Kidney (tissue), 14 donors: Measurements from ENCODE around the gene KICS2. TPM values are rescaled to one million over a fixed set of nuclear protein-coding genes. Genes with fewer than 3 reads are reported as not detected.

Experiments
- DNase-seq, 5 donors: peaks; one replicate each; pipeline ENCODE4 v3.0.0-alpha.2; 2013 to 2020
- FAIRE-seq: peaks from 2 replicates; lab custom pipeline; 2012; peaks lifted over from hg19 to GRCh38; lab: Jason Lieb, UNC
- H3K27ac ChIP-seq, 2 donors: one replicate each; pipeline ENCODE4 v1.7.0; 2013; ENCODE audit warnings: low read depth in 2 of 2, low read length in 2 of 2, inconsistent platforms in 1 of 2
- H3K27me3 ChIP-seq: one replicate; pipeline ENCODE4 v1.7.1; 2013; ENCODE audit warnings: low read length, inconsistent platforms; ENCODE audit not compliant: control insufficient read depth, insufficient read depth
- H3K36me3 ChIP-seq, 3 donors: one replicate each; pipeline versions ENCODE4 v1.7.0 to v1.7.1; 2013; ENCODE audit warnings: low read length in 3 of 3, control low read depth in 1 of 3, inconsistent platforms in 1 of 3; ENCODE audit not compliant: insufficient read depth in 3 of 3, control insufficient read depth in 2 of 3
- H3K4me1 ChIP-seq, 3 donors: one replicate each; pipeline versions ENCODE4 v1.7.0 to v1.7.1; 2013; ENCODE audit warnings: low read length in 3 of 3, inconsistent platforms in 1 of 3, low read depth in 1 of 3; ENCODE audit not compliant: control insufficient read depth in 2 of 3, insufficient read depth in 2 of 3
- H3K4me3 ChIP-seq, 3 donors: one replicate each; pipeline versions ENCODE4 v1.7.0 to v1.8.1; 2013; ENCODE audit warnings: low read length in 3 of 3, control low read depth in 1 of 3, inconsistent platforms in 1 of 3
- H3K9ac ChIP-seq, 3 donors: one replicate each; pipeline versions ENCODE4 v1.7.0 to v1.7.1; 2013; ENCODE audit warnings: low read length in 3 of 3, control low read depth in 1 of 3, inconsistent platforms in 1 of 3
- H3K9me3 ChIP-seq, 3 donors: one replicate each; pipeline versions ENCODE4 v1.7.0 to v1.7.1; 2013; ENCODE audit warnings: low read length in 3 of 3, control low read depth in 1 of 3, inconsistent platforms in 1 of 3; ENCODE audit not compliant: control insufficient read depth in 2 of 3, insufficient read depth in 1 of 3
- intact Hi-C: fragments of 100-400 bp; cut with DNase I; formaldehyde crosslinking; loops from one replicate; pipeline ENCODE4 v1.11.1; 2022
- polyA plus RNA-seq: library from polyadenylated mRNA; stranded (reverse); fragments of 350-450 nt; fragmentation: Illumina TruSeq; extraction: RNeasy Lipid Tissue Mini Kit (QIAGEN cat#74804); gene quantifications from one replicate; pipeline ENCODE4 v1.2.3, GENCODE V29; 2014; ENCODE audit warnings: low read depth, low replicate concordance; ENCODE audit not compliant: insufficient read depth
- total RNA-seq: library from RNA; stranded (reverse); fragmentation: NEBNext Ultra II Directional; extraction: Animal tissue kit (Norgen Biotek cat#: 25700); gene quantifications from one replicate; pipeline ENCODE4 v1.2.1, GENCODE V29; 2021
- TF ChIP-seq, protein P1 (sequence below): IDR thresholded peaks from 3 replicates; pipeline ENCODE4 v1.5.1; 2012; ENCODE audit warnings: mild to moderate bottlenecking, moderate library complexity, borderline replicate concordance; ENCODE audit not compliant: insufficient read depth; ENCODE audit errors: extremely low read depth
- donor health status: control.
- donor health status: control.
- donor health status: control.
- donor health status: control.
- donor health status: control.
- donor health status: DM: yes; HTN: yes; CAD: no.
- donor health status: Normal renal cell carcinoma (clear cell type).

KICS2 gene
- total and polyA plus RNA-seq, 2 donors from 2014 or later = 5.6 to 9.8 TPM

DNA sequence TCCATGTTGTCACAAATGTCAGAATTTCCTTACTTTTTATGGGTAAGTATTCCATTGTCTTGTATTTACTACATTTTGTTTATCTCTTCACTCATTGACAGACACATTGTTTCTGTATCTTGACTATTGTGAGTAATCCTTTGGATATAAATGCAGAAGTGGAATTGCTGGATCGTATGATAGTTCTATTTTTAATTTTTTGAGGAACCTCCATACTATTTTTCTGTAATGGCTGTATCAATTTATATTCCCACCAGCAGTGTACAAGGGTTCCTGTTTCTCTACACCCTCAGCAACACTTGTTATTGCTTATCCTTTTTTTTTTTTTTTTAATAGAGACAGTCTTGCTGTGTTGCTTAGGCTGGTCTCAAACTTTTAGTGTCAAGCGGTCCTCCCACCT is 3.5 kb upstream of the KICS2 start:
- Histone ChIP-seq H3K9me3 (no peaks in the 10 kb centered on the region), H3K27me3 (no peaks in the 10 kb centered on the region), H3K36me3 (no peaks in the 10 kb centered on the region), H3K27ac (no peak overlapping the region), H3K9ac (no peak overlapping the region), H3K4me3 (no peak overlapping the region), H3K4me1 (peaks cover 0 to 5% (median 4%) of the 10 kb centered on the region in 3 donors)
- intact Hi-C loops = no loop called here
- FAIRE-seq = no peak
- no peak for DNase-seq
- TF ChIP-seq, protein P1, sequence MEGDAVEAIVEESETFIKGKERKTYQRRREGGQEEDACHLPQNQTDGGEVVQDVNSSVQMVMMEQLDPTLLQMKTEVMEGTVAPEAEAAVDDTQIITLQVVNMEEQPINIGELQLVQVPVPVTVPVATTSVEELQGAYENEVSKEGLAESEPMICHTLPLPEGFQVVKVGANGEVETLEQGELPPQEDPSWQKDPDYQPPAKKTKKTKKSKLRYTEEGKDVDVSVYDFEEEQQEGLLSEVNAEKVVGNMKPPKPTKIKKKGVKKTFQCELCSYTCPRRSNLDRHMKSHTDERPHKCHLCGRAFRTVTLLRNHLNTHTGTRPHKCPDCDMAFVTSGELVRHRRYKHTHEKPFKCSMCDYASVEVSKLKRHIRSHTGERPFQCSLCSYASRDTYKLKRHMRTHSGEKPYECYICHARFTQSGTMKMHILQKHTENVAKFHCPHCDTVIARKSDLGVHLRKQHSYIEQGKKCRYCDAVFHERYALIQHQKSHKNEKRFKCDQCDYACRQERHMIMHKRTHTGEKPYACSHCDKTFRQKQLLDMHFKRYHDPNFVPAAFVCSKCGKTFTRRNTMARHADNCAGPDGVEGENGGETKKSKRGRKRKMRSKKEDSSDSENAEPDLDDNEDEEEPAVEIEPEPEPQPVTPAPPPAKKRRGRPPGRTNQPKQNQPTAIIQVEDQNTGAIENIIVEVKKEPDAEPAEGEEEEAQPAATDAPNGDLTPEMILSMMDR = no peak

DNA sequence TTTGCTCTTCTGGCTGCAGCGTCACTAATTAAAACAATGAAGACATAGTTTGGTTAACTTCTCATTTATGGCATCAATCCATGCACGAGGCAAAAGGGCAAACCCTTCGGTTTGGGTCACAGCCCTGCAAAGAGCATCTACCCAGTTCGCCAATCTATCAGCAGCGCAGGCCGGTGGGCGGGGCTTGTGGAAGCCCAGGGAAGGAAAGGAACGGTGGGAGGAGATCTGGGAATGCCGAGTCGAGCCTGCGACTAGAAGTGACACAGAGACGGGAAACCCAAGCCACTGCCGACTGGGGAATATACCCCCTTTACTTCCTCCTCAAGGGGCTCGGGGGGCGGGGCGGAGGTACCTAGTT is 466 bp downstream of the KICS2 start:
- Histone ChIP-seq H3K27ac (peak overlapping the region; percentile 93 to 97), H3K27me3 (no peaks in the 10 kb centered on the region), H3K9ac (peak overlapping the region; percentile 55 to 89 (median 85)), H3K4me3 (peak overlapping the region; percentile 88 to 93 (median 92)), H3K36me3 (no peaks in the 10 kb centered on the region), H3K4me1 (peaks cover 0 to 8% (median 6%) of the 10 kb centered on the region in 3 donors), H3K9me3 (no peaks in the 10 kb centered on the region)
- no peak for FAIRE-seq
- DNase-seq = peak; percentile 85 to 95 (median 93)
- intact Hi-C loops = no loop called here
- TF ChIP-seq, protein P1 = no peak

DNA sequence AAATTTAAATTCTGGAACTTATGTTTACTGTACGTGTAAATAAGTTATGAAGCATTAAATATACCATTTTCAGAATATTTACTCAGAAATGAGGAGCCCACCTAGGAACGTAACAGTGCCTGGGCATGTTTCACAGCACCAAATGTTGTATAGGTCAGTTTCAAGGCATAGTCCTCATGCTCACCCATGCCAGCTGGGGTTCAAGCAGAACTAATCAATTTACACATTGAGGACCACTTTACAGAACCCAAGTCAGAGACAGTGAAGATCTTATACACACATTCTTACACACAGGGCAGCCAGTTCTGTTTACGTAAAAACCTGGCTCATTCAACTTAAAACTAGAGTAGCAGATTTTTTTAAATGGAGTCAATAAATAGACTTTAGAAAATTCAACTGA is 2.0 kb downstream of the KICS2 start:
- H3K36me3 ChIP-seq = peaks cover 0 to 4% (median 0%) of the 10 kb centered on the region in 3 donors
- no peak overlapping the region for H3K27ac ChIP-seq
- DNase-seq (no peak), FAIRE-seq (no peak)
- peaks cover 0 to 8% (median 6%) of the 10 kb centered on the region in 3 donors for H3K4me1 ChIP-seq
- intact Hi-C loops = no loop called here
- H3K27me3 ChIP-seq = no peaks in the 10 kb centered on the region
- TF ChIP-seq, protein P1 = no peak
- no peak overlapping the region for H3K4me3 ChIP-seq
- H3K9ac ChIP-seq = no peak overlapping the region
- no peaks in the 10 kb centered on the region for H3K9me3 ChIP-seq

DNA sequence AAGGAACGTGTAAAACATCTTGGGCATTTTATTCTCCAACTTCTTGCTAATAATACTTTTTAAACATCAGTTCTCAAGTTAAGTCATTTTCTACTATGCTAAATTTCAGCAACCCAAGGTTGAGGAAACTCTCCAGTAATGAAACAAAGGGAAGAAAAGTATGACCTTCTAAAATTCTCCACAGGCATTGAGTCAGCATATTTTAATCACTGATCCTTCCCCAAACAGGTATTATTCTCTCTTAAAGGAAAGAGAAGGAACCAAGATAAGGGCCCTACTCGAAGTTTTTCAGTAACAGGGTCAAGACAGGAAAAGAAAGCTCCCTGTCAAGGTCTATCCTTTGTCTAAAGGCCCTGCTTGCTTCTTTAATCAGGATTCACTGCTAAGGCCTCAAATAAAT is 3.0 kb downstream of the KICS2 start:
- Histone ChIP-seq H3K9ac (peak overlapping the region in 1 of 3 donors; percentile 19), H3K9me3 (no peaks in the 10 kb centered on the region), H3K36me3 (peaks cover 0 to 6% (median 2%) of the 10 kb centered on the region in 3 donors), H3K4me1 (peaks cover 0 to 8% (median 6%) of the 10 kb centered on the region in 3 donors), H3K4me3 (no peak overlapping the region), H3K27ac (no peak overlapping the region), H3K27me3 (no peaks in the 10 kb centered on the region)
- DNase-seq = no peak
- intact Hi-C loops = no loop called here
- no peak for FAIRE-seq
- TF ChIP-seq, protein P1 = no peak
